Measurements from ENCODE around the gene SIRPG.
A peak's percentile ranks its signal among the peaks of the same experiment; 100 is the strongest.
"Not testable (repeated sequence)": the region's sequence is repeated elsewhere in the genome, so short reads cannot be mapped to it uniquely, and the experiment has no call there.

SIRPG gene

DNA sequence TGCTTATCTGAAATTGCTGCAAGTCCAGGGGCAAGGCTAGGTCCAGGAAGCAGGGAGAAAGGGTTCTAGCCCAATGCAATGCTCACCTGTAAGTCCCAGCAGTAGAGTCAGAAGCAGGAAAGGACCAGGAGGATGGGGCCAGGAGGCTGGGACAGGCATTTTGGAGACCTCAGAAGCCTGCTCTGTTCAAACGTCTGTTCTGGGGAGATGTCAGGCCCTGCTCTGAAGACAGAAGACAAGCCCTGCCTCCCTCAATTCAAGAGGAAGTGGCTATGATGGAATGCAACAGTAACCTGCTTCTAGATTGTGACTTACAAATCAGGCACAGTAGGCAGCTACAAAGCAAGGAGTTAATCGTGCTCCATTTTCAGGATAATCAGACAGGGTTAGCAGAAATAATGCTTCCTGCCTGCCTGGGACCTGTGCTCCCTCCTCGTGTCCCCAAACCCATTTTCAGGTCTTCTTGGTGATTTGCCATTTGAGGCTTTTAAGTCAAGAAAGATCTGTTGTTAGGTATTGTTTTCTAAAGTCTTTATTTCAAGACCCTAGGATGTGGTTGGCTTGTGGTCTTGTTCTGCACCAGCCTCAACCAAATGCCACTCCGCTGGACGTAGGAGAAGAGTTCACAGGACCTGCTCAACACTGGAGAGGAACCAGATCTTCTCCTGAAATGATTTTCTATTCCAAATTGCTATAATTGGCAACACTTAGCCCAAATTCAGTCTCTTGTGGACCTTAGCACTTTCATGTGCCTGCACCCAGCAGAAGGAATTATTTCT lies at the start of gene SIRPG:
Gene SIRPG (minus strand): TSS at position 224 of the 779 bp plus-strand sequence. CDS start 65 bp downstream, at position 159.
- in situ Hi-C loops (cut with HindIII; ENCODE audit: low pct_ligation_motif_present, low sequenced_read_pairs): no loop called here
- TF ChIP-seq, protein P1, sequence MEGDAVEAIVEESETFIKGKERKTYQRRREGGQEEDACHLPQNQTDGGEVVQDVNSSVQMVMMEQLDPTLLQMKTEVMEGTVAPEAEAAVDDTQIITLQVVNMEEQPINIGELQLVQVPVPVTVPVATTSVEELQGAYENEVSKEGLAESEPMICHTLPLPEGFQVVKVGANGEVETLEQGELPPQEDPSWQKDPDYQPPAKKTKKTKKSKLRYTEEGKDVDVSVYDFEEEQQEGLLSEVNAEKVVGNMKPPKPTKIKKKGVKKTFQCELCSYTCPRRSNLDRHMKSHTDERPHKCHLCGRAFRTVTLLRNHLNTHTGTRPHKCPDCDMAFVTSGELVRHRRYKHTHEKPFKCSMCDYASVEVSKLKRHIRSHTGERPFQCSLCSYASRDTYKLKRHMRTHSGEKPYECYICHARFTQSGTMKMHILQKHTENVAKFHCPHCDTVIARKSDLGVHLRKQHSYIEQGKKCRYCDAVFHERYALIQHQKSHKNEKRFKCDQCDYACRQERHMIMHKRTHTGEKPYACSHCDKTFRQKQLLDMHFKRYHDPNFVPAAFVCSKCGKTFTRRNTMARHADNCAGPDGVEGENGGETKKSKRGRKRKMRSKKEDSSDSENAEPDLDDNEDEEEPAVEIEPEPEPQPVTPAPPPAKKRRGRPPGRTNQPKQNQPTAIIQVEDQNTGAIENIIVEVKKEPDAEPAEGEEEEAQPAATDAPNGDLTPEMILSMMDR (IDR thresholded peaks at IDR 0.05; ENCODE audit: low read depth, low read length, missing control alignments): no peak
- no peaks in the 10 kb centered on the region for H3K36me3 ChIP-seq (replicated peaks)
- no peaks in the 10 kb centered on the region for H3K27me3 ChIP-seq (replicated peaks)
- DNase-seq: no peak
- no peak within 1 kb of the TSS for H3K4me3 ChIP-seq (ENCODE audit: low read depth, low read length)
- H3K27ac ChIP-seq: no peak within 1 kb of the TSS

DNA sequence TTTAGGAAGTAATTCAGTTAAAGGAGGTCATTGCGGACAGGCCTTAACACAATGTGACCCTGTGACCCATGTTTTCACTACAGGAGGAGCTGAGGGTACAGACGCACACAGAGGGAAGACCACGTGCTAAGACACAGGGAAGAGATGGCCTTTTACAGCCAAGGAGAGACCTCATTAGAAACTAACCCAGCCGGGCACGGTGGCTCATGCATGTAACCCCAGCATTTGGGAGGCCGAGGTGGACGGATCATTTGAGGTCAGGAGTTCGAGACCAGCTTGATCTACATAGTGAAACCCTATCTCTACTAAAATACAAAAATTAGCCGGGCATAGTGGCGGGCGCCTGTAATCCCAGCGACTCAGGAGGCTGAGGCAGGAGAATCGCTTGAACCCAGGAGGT lies 49.3 kb upstream of the SIRPG start:
- in situ Hi-C loops (cut with HindIII; ENCODE audit: low pct_ligation_motif_present, low sequenced_read_pairs); H3K4me3 ChIP-seq (ENCODE audit: low read depth, low read length); H3K27ac ChIP-seq; H3K27me3 ChIP-seq (replicated peaks); H3K36me3 ChIP-seq (replicated peaks); DNase-seq: not testable (repeated sequence)

DNA sequence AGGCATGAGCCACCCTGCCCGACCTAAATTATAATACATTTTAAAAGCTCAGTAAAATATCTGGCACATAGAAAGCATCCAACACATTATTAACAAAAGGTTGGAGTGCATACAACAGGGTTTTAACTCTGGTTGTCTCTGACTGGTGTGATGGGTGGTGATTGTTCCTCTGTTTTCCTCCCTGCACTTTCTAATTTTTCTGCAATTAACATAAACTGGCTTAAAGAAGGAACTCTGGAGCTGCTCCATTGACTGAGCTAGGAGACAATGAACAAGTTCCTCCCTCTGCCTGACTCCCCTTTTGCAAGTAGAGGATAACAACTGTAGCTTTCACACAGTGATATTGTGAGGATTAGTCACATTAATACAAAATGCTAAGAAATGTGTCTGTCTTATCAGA lies 48.5 kb upstream of the SIRPG start:
- in situ Hi-C loops (cut with HindIII; ENCODE audit: low pct_ligation_motif_present, low sequenced_read_pairs): no loop called here
- TF ChIP-seq, protein P1 (IDR thresholded peaks at IDR 0.05; ENCODE audit: low read depth, low read length, missing control alignments): no peak

DNA sequence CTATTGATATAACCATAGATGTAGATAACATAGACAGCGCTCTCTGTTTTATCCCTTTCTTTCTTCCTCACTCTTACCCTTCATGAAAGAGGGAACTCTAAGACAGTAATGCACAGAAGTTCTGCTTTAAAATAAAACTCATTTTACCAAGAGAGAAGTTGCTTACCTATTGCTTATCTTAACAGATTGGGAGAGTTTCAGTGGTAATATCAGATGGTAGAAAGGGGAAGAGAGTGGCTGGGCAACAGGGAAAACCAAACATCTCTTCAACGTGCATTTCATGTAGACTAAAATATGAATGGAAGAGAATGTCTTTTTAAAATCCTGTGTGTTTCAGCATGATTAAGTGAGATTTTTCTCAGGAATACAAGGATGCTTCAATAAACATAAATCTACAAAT lies 45.3 kb upstream of the SIRPG start:
- H3K27me3 ChIP-seq (replicated peaks): no peaks in the 10 kb centered on the region
- H3K27ac ChIP-seq: no peak overlapping the region
- no peak overlapping the region for H3K4me3 ChIP-seq (ENCODE audit: low read depth, low read length)
- H3K36me3 ChIP-seq (replicated peaks): no peaks in the 10 kb centered on the region
- TF ChIP-seq, protein P1 (IDR thresholded peaks at IDR 0.05; ENCODE audit: low read depth, low read length, missing control alignments): no peak
- no peak for DNase-seq
- in situ Hi-C loops (cut with HindIII; ENCODE audit: low pct_ligation_motif_present, low sequenced_read_pairs): no loop called here

More for the DNA sequence above, 48.5 kb upstream of the SIRPG start:
- Histone ChIP-seq H3K27me3 (replicated peaks) (no peaks in the 10 kb centered on the region), H3K4me3 (ENCODE audit: low read depth, low read length) (no peak overlapping the region), H3K27ac (no peak overlapping the region), H3K36me3 (replicated peaks) (no peaks in the 10 kb centered on the region)
- DNase-seq: no peak

DNA sequence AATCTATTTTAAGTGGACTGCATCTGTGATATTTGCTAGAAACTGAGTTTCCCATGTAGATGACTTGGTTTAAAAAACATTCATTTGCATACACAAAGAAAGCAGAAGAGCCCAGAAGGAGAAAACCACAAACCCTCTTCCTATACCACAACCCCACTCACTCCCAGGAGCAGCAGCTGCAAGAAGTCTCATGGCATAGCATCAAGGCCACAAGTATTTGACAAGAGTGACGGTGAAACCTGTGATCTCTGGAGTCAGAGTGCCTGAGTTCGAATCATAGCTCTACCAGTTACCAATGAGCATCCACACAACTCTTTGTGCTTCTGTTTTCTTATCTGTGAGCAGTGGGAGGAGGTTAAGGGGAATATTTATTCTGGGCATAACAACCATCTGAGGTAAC lies 44.7 kb upstream of the SIRPG start:
- DNase-seq: peak; percentile 41
- in situ Hi-C loops (cut with HindIII; ENCODE audit: low pct_ligation_motif_present, low sequenced_read_pairs): no loop called here
- TF ChIP-seq, protein P1 (IDR thresholded peaks at IDR 0.05; ENCODE audit: low read depth, low read length, missing control alignments): no peak

DNA sequence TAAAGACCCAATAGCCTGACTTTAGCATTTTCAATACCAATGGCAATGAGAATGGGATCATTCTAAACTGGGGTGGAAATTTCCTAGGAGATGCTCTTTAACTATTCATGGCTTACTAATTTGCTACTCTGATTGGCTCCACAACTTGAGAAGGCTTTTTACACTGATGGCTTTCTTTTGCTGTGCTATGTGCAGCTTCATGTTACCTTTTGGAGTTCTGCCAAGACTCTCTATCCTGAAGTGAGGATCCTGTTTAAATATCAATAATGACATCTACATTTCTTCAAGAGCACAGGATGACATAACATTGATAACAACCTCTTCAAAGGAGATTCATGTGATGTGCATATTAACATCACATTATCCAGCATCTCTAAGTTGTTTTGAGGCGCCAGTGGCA lies 43.4 kb upstream of the SIRPG start:
- DNase-seq: no peak
- TF ChIP-seq, protein P1 (IDR thresholded peaks at IDR 0.05; ENCODE audit: low read depth, low read length, missing control alignments): no peak
- H3K4me3 ChIP-seq (ENCODE audit: low read depth, low read length): no peak overlapping the region
- no peaks in the 10 kb centered on the region for H3K27me3 ChIP-seq (replicated peaks)
- in situ Hi-C loops (cut with HindIII; ENCODE audit: low pct_ligation_motif_present, low sequenced_read_pairs): no loop called here
- H3K36me3 ChIP-seq (replicated peaks): no peaks in the 10 kb centered on the region
- no peak overlapping the region for H3K27ac ChIP-seq

More for the DNA sequence above, 44.7 kb upstream of the SIRPG start:
- no peak overlapping the region for H3K4me3 ChIP-seq (ENCODE audit: low read depth, low read length)
- no peaks in the 10 kb centered on the region for H3K27me3 ChIP-seq (replicated peaks)
- H3K27ac ChIP-seq: no peak overlapping the region
- no peaks in the 10 kb centered on the region for H3K36me3 ChIP-seq (replicated peaks)
